WI38 (cell line): ENCODE measurements around the gene ZIC4.

ENCODE experiments used
- H3K4me3 ChIP-seq: 2 replicates; pipeline ENCODE4 v1.5.1; 2011; ENCODE audit warnings: low read depth, mild to moderate bottlenecking, control low read depth, low read length
- TF ChIP-seq, protein P1 (sequence below): IDR thresholded peaks from 2 replicates; pipeline ENCODE4 v1.5.1; 2012; ENCODE audit warnings: low read depth, mild to moderate bottlenecking, control low read depth, low read length

The ZIC4 gene

DNA sequence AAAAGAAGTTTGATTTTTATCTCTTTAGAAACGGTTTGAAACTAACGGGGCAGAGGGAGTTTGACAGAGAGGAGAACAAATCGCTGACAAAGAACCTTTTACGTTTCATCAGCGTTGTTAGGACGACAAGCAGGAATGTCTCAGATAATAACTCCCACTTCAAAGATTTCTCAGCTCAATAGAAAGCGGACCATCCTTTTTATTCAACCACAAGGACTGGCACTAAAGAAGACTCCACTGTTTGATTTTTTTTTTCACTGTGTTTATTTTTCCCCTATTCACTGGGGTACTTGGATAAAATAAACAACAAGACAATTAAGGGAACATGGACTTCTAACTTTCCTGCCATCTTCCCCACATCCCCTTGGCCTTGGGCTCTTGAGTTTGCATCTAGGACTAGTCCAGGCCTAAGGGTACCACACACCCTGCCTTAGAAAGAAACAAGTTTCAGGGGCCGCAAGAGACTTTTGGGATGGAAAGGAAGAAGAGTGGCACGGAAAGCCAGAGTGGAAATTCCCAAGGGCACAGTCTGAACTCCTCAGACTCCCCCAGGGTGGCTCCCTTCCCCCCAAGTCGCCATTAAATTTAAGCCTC, 19.0 kb downstream of the ZIC4 start:
- TF ChIP-seq, protein P1, sequence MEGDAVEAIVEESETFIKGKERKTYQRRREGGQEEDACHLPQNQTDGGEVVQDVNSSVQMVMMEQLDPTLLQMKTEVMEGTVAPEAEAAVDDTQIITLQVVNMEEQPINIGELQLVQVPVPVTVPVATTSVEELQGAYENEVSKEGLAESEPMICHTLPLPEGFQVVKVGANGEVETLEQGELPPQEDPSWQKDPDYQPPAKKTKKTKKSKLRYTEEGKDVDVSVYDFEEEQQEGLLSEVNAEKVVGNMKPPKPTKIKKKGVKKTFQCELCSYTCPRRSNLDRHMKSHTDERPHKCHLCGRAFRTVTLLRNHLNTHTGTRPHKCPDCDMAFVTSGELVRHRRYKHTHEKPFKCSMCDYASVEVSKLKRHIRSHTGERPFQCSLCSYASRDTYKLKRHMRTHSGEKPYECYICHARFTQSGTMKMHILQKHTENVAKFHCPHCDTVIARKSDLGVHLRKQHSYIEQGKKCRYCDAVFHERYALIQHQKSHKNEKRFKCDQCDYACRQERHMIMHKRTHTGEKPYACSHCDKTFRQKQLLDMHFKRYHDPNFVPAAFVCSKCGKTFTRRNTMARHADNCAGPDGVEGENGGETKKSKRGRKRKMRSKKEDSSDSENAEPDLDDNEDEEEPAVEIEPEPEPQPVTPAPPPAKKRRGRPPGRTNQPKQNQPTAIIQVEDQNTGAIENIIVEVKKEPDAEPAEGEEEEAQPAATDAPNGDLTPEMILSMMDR: no peak
- H3K4me3 ChIP-seq: no peak overlapping the region

DNA sequence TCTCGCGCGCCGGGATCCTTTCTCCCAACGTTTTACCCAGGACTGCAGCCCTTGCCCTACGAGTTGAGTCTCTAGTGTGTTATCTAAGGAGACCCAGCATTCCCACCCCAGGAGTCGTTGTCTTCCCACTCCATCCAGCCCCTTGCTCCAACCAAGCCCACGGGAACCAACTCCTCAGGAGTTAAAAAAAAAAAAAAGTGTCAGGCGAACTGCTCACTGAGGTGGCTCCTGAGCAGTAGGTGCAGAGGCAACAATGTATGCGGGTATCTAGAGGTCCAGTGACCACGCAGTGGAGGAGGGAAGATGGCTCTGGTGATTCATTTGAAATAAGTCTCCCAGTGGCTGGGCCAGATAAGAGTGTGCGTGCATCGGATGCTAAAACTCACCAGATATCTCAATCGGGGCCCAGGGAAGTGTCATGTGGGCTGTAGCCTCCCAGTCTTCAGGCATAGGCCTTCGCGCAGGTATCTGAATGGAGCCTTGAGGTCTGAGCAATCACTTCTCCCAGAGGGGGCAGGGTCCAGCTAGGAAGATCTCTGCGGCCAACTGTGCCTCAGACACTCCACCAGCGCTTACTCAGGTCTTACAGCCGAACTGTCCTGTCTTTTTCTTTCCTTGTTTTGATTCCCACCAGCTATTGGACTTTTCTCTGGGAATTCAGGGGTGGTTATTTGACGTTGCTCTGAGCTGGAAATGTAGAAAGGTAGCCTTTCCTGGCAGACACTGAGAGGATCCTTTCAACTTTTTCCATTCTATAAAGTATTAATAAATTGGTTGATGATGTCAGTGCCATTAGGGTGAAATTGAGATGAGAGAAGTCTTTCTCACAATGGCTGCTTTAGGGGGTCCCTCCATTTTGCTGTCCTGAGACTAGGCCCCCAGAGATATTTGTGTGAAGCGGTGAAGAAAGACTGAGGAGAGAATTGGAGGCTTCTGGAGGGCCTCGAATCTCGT, 21.0 kb downstream of the ZIC4 start:
- TF ChIP-seq, protein P1: no peak
- H3K4me3 ChIP-seq: no peak overlapping the region

DNA sequence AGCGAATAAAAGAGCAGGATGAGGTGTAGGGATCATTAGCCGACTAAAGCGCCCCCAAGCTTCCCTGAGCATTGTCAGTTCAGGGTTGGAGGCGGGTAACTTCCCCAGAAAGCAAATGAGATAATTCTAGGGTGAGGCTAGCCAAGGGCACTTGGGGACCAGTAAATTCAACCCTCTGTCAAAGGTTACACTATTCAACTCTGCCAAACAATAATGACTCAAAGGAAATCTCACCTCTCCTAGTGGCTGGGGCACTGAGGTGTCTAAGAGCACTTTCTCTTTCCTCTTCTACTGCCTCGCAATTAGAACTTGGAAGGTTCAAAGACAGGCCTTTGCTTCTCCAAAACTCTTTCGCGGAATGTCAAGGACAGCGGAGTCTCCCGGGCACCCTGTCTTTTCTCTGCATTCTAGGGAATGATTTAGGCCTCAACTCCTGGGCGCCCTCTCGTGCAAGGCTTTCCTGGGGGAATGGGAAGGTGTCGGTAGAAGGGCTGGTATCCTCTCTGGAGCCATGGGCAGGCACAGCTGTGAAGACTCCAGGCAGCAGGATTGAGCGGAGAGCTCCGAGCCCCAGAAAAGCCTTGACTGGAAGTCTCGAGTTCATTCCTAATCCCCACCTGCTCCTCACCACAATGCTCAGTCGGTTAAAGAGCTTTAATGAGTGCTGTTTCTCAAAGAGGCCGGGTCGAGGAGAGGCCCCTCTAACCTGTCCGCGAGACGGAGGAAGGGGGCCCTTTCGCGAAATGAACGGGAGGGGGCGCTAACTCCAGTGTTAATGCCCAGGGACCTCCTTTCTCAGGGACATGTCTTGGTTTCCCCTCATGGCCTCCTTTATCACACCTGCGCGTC, 21.9 kb downstream of the ZIC4 start:
- H3K4me3 ChIP-seq: no peak overlapping the region
- TF ChIP-seq, protein P1: 0 out of 2 replicates have a peak, but pooled peaks have one; percentile 11

DNA sequence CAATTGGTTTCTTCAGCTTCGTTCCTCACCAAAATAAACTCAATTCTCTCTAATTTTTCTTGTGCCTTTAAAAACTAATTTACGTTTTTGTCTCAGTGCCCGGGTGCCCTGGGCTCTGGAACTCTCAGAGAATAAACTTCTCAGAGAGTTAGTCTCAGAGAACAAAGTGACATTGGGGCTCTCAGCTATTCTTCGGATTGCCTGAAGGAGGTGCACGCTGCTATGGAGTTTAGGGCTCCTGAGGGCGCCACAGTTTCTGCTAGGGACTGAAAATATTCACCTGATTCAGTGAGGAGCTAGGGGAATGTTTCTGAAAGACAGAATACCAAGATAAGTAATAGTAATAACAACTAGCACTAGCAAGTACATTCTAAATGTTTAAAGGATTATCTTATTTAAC, 22.7 kb downstream of the ZIC4 start:
- TF ChIP-seq, protein P1: no peak
- H3K4me3 ChIP-seq: no peak overlapping the region

DNA sequence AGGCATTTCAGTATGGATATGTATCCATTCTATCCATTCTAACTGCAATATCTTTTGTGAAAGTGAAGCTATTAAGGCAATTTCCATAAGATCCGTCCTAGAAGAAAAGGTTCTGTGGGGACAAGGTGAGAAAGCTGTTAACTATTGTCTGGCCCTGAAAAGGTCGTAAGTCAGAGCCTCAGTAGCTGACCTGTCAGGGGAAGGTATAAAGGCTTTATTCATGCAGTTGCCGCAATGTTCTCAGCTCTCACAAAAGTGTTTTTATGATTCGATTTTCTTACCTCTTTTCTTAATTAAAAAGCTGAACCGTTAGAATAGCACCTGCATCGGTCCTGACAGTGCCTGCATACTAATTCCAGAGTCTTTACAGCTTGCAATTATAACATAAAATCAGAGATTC, 24.7 kb downstream of the ZIC4 start:
- no peak overlapping the region for H3K4me3 ChIP-seq
- TF ChIP-seq, protein P1: no peak

DNA sequence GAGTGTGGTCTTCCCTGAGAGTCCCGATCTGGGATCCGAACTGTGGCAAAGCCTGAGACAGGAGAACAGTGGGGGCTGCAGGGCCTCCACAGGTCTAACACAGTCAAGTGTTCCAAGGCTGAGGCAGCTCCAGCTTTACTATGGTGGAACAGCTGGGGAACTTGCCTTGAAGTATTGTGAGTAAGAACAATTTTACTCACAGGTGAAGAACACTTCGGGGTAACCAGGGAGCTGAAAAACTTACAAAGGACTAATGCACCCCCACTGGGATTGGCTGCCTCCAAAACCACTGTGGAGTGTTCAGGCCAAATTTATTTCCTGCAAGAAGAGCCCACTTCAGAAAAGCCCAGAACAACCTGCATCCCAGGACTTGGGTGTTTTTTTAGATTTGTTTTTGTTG, 25.4 kb downstream of the ZIC4 start:
- TF ChIP-seq, protein P1: no peak
- no peak overlapping the region for H3K4me3 ChIP-seq
